ENCODE data around the gene FAM240A.
"Not testable (repeated sequence)": the region's sequence is repeated elsewhere in the genome, so short reads cannot be mapped to it uniquely, and the experiment has no call there.

The FAM240A gene

DNA sequence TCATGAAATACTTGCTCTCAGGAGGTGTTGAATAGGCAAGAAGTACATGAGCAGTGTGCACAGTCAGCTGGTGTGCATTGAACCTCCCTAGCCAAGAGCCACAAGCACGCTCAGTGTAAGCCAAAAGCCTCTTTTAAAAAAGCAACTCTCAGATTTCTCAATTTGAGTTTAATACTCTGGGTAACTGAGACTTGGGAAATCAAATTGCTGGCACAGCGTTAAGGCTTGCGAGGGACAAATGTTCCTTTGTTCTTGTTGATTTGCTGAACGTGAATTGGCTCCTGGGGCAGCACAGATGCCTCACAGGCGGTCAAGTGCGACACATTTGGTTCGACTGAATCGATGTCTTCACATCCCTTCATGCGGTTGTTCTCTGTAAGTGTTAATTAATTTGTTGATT lies at the start of gene FAM240A:
Gene FAM240A (plus strand): TSS at position 202 of the 400 bp plus-strand sequence. CDS start 159 bp downstream, at position 361.
- DNase-seq: no peak

- no peak for DNase-seq
Measured at GRCh38 chr3:46564190-46565021, 47.9 kb upstream of the FAM240A start.

DNA sequence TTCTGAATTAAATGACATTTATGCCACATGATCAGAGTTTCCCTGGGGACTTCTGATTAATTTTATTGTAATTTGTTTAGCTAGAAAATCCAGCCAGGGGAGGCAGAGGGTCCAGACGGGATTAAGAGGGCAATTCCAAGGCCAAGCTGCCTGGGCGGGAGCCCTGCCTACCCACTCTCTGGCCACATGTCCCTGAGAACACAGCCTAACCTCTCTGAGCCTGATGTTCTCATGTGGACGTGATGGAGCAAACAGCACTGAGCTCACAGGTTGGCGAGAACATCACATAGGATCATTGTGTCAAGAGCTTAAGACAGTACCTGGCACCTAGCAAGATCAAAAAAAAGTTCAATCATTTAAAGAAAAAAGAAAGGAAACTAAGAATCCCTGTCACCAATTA lies 47.2 kb upstream of the FAM240A start:
- no peak for DNase-seq

DNA sequence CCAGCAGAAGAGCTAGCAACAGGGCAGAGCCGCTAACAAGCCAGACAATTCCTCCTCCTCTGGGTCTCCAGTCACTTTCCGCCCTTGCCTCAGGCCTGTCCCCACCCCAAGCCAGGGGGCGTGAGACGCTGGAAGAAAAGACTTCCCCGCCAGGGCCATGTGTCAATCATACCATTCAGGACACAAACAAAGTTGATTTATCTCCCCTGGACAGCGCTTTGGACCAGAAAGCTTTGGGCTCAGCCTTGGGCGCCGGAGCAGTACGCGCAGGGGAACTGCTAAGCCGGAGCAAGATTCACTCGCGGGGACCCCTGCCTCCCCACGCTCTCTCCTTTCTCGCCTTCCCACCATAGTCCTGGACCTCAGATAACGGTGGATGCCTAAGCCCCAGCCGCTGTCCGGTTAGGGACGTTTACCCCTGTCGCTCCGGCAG lies 46.7 kb upstream of the FAM240A start:
- no peak for DNase-seq

DNA sequence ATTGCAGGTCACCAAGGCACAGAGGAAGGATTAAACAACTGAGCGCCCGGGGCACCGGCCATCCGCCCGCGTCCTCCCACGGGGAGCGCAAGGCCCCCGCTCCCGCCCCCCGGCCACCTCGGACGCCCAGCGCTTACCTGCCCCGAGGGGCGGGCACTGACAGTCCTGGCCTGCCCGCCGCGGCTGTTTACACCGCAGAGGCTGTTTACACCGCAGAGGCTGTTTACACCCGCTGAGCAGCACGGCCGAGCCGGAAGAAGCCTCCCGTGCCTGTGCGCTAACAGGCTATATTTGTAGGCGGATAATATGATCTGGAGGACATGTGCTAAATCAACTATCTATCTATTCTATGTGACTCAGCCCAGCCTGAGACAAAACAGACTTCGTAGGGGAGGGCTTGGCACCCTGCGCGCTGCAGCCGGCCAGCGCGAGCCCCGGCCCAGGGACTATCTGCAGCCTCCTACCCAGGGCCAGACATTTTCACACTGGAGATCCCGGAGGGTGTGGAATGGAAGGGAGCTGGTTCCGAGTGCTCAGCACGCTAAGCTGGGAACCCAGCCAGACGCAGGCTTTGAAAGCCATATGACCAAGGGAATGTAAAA lies 46.2 kb upstream of the FAM240A start, which contains the start of gene LRRC2:
Gene LRRC2 (minus strand): TSS at position 263 of the 602 bp plus-strand sequence. CDS start 14,711 bp downstream, outside the sequence.
- peak; percentile 25 for DNase-seq

GRCh38 chr3:46571684-46572083 lies 40.6 kb upstream of the FAM240A start:
- no peak for DNase-seq

- no peak for DNase-seq
Measured at GRCh38 chr3:46573701-46574100, 38.6 kb upstream of the FAM240A start.

DNA sequence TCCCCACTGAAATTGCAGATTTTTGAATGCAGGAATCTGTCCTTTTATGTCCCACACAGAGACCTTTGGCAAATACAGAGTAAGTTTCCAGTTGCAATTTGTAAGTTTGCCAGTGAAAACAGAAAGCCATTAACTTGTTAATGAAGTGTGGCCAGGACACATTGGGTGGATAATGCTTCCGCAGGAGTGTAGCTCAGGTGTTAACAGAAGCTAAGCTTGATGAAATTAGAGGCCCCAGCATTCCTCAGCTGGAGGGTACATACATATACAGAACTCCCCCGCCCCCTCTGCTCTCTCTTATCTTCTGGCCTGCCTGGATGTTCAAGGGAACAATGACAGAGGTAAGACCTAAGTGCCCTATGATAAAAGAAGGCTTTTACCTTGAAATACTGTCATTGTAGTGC lies 38.1 kb upstream of the FAM240A start:
- no peak for DNase-seq

- no peak for DNase-seq
Measured at GRCh38 chr3:46574881-46575576, 37.3 kb upstream of the FAM240A start.

GRCh38 chr3:46575577-46576222 lies 36.6 kb upstream of the FAM240A start:
- DNase-seq: no peak

GRCh38 chr3:46576386-46576785 lies 35.9 kb upstream of the FAM240A start:
- no peak for DNase-seq

DNA sequence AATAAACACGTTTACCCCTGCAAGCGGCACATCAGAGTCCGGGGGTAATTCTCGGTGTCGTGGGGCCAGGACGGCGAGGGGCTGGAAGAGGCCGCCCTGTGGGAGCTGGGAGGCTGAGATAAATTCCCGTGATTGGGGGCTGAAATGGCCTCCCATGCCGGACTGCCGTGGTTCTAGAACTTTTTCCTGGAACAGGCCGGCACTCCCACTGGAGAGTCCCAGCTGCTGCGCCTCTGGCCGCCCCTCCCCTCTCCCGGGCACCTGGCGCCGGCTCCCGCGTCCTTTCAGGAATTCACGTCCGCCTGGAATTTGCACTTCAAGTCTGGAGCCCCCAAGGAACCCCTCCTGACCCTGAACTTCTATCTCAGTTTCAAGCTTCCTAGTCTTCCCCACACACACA lies 35.4 kb upstream of the FAM240A start:
- no peak for DNase-seq

GRCh38 chr3:46577580-46578249 lies 34.6 kb upstream of the FAM240A start:
- DNase-seq: not testable (repeated sequence)

DNA sequence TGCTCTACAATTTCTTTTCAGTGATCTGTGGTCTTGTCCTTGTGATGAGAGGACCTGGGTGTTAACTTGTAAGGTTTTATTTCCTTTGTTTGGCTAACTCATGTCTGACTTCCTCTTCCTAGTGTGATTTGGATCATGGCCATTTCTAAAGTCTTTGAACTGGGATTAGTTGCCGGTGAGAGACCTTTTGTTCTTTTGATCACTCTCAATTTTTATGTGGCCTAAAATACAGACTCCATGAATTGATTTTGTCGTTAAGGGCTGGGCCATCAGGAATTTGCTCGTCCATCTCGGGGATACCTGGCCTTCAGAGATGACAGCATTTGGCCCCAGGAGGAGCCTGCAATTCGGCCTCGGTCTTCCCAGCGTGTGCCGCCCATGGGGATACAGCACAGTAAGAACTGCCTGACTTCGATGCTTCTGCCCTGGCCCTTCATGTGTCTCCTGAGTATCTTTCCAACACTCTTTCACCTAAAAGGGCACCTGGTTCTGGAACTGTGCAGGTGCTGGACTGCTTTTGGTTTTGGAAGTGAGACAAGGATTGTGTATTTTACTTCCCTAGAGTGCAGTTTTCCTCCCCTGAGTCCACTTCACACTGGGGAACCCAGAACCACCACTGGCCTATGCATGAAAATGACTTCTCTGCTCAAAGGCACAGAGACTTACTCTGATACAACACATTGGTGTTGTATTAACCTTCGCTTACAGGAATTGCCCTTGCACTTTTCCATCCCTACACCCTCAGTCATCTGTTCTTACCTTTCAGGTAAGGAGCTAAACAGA lies 33.2 kb upstream of the FAM240A start:
- no peak for DNase-seq

- DNase-seq: no peak
Measured at GRCh38 chr3:46579756-46580286, 32.5 kb upstream of the FAM240A start.

DNA sequence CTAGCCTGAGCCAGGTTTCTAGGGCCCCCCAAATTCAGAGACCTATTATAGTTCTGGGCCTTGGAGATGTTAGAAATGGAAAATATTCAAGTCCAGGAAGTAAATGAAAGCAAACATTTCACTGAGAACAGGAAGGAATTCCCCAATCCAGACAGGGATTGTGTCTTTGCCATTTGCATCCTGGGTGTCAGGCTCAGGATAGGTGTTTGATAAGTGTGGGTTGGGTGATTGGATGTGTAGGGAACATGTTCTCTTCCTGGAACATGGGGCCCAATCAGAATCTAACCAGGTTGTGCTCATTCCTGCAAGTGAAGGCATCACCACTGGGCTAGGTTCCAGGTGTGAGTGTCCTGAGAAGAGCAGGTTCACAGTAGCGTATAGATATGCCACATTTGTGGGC lies 31.6 kb upstream of the FAM240A start:
- DNase-seq: no peak

- no peak for DNase-seq
Measured at GRCh38 chr3:46584598-46585467, 27.5 kb upstream of the FAM240A start.

- DNase-seq: no peak
Measured at GRCh38 chr3:46585799-46586693, 26.3 kb upstream of the FAM240A start.

- DNase-seq: no peak
Measured at GRCh38 chr3:46586738-46587246, 25.5 kb upstream of the FAM240A start.

All from stimulated activated CD4-positive, alpha-beta T cell treated with anti-CD3 and anti-CD28 coated beads, Interleukin-4, amount 100 ng/mL, for 1 hour (primary cell).